ENCODE results near the gene RGS2.
A peak's percentile ranks its signal among the peaks of the same experiment; 100 is the strongest.

Gene RGS2

DNA sequence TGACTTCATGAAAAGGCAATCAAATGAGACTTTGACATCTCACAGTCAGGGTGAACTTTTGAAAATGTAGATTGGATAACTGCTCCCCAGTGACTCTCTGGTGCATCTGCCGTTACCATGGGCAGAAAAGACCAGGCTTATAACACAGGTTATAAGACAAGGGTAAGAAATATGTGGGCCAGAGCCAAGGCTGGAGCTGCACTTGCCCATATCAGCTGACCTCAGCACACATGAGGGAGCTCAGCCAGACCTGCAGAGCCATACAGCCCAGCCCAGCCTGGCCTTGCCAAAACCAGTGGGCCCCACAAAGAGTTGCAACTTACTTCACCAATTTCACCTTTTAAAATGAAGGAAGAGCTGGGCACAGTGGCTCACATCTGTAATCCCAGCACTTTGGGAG is 11.7 kb upstream of the RGS2 start:
- no peak for DNase-seq

DNA sequence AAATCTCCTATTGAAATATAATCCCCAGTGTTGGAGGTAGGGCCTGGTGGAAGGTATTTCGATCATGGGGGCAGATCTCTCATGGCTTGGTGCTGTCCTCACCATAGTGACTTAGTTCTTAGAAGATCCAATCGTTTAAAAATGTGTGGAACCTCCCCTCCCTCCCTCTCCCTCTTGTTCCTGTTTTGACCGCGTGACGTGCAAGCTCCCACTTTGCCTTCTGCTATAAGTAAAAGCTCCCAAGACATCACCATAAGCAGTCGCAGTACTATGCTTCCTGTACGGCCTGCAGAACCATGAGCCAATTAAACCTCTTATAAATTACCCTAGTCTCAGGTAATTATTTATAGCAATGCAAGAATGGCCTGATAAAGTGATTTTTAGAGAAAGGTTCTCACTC is 10.9 kb upstream of the RGS2 start:
- DNase-seq = no peak

DNA sequence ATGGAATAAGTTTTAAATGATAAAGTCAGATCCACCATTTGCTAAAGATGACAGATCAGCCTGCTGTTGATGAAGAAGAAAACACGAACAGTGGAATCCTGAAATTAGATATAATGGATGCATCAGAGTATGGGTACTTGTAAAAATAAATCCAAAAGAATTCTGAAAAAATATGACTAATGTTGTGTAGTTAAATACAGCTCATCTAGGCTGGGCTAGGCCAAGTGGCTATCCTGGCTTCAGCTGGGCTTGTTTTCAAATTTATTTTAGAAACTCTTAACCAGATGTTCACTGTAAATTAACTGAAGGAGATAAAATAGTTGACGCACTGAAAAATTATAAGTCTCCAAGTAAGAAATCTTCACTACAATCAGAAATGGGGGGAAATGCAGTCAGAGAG is 7.4 kb upstream of the RGS2 start:
- no peak for DNase-seq

DNA sequence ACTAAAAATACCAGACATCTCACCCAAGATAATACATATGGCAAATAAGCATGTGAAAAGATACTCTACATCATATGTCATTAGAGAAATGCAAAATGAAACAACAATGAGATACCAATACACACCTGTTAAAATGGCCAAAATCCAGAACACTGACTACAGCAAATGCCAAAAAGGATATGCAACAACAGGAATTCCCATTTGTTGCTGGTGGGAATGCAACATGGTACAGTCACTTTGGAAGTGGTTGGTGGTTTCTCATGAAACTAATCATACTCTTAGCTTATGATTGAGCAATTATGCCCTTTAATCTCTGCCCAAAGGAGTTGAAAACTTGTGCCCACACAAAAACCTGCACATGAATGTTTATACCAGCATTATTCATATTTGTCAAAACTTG is 6.4 kb upstream of the RGS2 start:
- DNase-seq = no peak

DNA sequence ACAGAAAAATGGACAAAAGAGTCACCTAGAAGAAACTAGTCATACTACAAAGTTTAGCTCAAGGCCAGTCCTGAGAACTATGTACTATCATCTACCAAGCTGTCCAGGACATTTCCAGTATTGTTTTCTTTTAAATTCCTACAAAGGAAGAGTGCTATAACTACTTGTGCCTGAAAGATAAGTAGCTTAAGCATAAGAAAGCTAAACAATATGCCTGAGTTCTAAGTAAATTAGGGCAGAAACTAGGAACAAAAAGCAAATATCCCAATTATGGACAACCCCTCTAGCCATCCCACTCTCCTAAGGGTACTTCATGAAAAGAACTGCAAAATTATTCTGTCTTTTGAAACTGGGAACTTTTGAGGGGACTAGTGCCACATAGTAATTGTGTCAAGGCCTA is 5.3 kb upstream of the RGS2 start:
- no peak for DNase-seq

DNA sequence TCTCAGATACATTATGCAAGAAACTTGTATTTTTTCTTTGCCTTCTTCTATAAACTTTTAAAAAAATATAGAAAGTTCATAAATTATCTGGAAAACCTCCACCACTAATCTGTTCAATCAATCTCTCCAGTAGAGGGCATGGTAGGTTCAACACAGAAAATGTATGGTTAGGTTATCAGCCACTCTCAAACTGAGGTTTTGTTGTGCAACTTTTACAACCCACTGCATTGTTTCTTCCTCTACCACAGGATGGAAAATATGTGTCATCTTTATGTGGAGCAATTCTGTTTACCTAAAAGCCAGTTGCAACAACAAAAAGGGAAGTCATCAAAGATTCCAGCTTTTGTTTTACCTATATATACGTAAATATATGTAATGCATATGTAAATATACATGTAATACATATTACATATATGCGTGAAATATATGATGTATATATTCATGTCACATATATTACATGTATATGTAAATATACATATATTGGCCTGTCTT is 3.0 kb upstream of the RGS2 start:
- no peak for DNase-seq

DNA sequence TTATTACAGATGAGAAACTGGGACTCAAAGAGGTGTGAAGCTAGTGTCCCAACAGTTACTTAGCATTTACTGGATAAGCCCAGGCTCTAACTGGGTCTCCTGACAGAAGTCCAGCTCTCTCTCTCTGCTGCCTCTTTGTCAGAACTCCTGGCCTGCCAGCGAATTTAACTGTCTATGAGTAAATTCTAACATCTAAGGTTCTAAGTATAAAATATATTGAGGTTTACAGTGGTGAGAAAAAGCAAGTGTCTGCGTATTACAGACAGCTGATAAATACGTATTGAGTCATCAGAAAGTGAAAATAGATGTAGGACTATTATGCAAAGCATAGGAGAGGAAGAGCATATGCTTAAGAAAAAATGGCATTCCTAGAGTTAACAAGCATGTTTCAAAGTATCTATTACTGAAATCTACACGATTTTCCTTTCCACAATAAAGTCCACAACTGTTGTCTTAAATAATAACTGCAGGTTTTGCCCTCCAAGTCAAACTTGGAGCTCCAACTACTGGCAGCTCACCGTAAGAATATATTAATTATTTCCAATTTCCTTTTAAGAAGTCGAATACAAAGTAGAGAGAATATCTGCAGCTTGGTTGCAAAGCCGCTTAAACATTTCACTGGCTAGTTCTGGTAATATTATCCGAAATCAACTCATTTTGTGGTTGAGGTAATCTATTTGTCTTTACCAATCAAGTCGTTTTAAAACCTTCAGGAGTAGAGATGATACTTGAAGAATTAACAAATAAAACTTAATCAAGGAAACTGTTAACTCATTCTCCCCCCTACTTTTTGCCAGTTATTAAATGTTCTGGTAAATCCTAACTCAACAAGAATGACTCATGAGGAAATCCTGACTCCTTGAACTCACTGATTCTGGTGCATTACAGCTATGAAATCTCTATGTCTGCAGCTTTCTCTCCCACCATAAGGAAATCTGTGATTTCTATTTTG is 1.4 kb upstream of the RGS2 start:
- DNase-seq = no peak

DNA sequence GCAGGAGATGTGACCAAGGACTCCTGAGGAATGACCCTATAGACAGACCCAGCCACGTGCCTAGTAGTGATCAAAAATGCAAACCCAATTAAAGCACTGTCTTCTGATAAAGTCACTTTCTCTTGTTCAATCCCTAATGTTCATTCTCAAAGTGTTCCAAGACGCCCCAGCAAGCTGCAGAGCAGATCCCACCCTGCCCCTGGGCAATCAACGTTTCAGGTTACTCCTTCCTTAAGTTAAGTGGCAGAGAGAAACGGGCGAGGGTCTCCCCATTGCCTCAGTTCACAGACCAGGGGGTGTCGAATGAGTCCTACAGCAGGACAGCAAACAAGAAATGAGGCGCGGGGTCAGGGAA is 699 bp upstream of the RGS2 start:
- DNase-seq = no peak

DNA sequence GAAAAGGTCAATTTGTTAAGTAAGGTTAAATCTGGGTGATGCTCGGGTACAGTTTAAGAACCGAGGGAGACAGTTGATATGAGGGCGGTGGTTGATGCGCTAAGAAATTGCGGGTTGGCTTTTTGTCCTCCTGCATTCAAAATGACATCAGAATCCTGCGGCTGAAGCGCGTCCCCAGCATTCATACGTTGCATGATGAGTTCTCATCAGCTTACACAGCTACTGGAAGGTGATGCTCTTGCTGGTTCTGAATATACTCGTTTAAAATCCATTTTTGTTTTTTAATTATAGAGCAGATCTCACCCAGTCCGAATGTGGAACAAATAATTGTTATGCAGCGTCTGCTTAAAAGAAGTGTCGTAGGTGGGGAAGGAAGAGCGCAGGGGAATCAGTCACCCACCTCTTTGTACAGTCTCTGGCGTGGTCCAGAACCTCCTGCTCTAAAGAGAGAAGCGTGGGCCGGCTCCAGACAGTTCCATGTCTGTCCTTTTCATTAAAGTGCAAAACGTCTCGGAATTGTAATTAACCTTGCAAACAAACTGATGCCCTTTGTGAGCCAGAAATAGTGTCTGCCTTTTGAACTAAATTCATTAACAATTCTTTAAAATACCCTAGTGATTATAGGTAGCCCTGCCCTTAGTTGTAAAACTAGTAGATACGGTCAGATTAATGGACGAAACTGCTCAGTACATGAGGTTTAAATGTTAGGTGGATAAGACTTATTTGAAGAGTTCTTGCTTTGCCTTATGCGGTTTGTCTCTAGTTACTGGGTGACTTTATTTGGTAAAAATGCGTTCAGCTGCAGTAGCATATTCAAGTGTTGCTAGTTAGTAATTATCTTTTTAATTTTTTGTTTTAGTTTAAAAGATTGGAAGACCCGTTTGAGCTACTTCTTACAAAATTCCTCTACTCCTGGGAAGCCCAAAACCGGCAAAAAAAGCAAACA is 741 bp downstream of the RGS2 start:
- peak in 2 of 4 experiments; percentile 12 to 26 for DNase-seq

DNA sequence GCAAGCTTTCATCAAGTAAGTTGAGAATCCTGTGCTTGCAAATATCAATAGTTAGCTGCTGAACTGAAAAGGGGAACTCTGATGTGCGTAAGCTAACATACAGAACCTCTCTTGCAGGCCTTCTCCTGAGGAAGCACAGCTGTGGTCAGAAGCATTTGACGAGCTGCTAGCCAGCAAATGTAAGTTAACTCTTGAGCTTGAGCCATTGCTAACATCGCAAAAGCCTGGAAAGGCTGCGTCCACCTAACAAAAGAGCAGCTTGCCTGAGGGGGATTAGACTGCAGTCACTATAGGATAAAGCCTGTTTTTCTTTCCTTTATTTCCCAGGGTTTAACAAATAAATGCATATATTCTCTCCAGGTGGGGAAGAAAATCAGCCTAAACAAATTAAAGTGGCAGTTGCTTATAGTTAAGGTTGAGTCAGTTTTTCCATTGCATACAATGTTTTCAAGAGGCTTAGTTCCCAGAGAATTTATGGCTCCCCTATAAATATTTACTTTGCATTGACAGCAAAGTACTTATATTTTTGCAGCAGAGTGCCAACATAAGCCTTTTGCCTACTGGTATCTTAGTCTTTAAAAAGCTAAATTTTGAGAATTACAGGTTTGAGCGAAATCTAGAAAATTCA is 1.5 kb downstream of the RGS2 start:
- DNase-seq = no peak

DNA sequence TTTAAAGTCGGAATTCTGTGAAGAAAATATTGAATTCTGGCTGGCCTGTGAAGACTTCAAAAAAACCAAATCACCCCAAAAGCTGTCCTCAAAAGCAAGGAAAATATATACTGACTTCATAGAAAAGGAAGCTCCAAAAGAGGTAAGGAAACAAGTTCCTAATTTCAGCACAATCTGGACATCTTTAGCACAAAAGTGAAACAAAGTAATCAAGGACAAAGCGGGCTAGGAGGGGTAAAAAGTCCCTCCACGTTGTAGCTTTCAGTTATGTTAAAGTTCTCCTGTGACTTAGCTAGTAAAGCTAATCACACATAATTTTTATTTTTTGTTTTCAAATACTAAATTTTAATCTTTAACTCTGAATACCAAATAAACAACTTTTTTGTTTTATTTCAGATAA is 2.2 kb downstream of the RGS2 start:
- DNase-seq = no peak

DNA sequence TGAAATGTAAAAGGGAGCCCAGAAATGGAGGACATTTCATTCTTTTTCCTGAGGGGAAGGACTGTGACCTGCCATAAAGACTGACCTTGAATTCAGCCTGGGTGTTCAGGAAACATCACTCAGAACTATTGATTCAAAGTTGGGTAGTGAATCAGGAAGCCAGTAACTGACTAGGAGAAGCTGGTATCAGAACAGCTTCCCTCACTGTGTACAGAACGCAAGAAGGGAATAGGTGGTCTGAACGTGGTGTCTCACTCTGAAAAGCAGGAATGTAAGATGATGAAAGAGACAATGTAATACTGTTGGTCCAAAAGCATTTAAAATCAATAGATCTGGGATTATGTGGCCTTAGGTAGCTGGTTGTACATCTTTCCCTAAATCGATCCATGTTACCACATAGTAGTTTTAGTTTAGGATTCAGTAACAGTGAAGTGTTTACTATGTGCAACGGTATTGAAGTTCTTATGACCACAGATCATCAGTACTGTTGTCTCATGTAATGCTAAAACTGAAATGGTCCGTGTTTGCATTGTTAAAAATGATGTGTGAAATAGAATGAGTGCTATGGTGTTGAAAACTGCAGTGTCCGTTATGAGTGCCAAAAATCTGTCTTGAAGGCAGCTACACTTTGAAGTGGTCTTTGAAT is 2.9 kb downstream of the RGS2 start:
- DNase-seq = no peak

DNA sequence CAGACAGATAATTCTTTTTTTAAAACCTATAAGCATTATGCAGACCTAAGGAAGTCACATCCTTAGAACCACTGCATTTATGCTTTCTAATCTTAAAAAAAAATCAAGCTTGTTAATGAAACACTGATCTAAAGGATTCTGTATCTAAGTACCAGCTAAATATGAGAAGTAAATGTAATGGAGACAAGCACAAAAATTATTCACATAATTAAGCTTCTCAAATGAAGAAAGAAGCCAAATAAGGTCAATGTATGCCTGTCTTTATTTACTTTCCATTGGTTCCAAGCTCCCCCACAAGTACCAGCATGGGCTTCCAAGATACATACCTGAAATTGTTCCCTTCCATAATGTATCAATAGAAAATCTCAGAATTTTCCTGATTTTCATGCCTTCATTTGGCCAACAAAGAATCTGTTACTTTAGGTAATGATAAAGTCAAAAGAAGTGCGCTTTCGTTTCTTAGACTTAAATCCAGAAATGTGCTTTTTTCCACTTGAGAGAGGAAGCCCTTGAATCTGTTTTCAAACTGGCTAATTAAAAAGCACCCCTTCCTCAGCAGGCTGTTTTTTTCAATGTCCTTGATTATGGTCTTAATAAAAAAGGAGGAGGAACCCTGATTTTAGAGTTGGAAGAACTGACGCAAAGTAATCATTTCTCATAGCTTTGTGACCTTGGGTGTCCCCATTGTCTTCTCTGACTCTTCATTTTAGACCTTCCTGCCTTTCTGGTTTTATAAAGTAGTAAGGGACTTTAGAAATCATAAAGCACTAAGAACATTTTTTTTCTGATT is 3.8 kb downstream of the RGS2 start:
- no peak for DNase-seq

DNA sequence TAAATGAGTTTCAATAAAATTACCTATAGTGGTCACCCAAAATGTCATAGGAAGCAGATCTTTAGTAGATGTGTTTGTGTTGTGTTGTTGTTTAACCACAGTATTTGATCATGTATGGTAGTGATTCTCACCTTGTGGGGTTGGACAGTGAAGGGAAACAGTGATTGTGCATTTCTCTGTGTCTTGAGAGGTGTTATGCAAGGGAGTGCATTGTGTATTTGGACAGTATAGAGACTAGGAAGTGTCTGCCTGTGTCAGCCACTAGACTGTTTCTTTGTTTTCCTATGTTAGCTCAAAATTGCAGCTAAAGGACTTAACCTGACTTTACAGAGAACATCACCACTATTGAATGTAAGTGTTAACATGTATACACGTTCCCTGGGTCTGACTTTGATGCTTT is 6.0 kb downstream of the RGS2 start:
- DNase-seq = no peak

DNA sequence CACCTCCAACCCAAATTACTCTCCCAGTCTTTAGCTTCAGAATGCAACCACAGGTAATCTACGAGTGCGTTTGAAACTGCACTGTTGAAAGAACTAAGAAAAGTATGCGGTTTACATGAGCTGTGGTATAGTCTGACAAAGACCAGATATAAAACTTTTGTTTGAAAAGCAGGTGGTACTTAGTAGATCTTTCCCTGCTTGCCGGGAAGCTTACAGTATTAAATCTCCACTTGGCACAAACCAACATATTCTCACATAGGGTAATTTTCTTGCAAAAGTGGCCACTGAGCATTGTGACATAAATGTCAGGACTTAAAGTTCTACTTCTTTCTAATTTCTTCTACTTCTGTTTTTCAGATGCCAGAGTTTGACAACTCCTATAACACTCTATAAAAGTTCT is 8.4 kb downstream of the RGS2 start:
- DNase-seq = no peak

DNA sequence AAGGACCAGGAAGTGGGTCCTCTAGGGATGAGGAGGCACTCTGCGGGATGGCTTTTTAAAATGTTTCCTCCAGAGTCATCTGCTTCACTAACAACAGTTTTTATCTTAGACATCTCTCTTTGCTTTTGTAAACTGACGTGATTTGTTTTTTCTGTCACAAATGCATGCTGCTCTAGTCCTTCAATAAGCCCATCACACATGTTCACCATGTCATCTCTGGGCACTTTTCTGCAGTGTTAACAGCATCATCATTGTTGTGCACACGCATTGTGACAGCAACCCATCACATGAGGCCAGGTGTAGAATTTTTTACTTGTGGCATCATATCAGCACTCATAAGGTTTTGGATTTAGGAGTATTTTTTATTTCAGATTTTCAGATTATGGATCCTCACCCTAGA is 12.5 kb downstream of the RGS2 start:
- no peak for DNase-seq

DNA sequence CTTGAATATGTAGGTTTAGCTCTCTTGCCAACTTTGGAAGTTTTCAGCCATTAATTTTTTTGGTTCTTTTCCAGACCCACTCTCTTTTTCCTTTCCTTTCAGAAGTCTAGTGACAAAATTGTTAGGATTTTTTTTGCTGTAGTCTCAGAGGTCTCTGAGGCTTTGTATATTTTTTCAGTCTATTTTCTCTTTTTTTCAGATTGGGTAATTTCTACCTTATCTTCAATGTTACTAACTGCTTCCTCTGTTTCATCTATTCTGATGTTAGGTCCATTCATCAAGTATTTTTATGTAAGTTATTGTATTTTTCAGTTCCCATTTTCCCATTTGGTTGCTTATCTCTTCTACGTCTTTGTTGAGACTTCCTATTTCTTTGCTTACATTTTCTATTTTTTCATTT is 15.7 kb downstream of the RGS2 start:
- no peak for DNase-seq

DNA sequence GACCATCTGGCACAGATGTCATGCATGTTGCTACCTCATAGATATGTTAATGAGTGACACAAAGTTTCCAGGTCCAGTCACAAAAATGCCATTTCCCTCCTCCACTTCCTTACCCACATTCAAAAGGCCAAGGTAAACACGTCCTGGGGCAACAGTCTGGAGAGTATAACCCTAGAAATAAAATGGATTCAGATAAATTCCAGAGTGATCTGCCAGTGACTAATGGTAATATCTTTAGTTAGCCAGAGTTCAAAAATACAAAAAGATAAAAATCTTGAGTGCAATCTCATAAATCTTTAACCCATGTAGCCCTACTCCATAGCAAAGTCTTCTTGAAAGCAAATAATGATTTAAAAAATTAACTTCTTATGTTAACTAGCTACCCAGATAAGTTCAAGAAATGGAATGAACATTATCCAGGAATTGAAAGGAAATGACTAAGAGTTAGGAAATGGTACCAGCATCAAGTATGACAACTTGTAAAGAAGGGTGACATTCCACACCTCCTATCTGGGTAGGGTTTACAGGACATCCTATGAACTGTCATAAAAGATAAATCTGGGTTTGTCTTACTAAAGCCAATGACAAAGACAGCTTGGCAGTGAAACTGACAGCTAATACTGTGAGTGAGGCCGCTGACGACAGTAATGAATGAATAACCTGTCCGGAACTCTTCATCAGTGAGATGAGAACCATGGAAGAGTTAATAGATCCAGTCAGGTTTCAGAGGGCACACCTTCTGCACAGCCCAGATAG is 18.1 kb downstream of the RGS2 start:
- DNase-seq = no peak

DNA sequence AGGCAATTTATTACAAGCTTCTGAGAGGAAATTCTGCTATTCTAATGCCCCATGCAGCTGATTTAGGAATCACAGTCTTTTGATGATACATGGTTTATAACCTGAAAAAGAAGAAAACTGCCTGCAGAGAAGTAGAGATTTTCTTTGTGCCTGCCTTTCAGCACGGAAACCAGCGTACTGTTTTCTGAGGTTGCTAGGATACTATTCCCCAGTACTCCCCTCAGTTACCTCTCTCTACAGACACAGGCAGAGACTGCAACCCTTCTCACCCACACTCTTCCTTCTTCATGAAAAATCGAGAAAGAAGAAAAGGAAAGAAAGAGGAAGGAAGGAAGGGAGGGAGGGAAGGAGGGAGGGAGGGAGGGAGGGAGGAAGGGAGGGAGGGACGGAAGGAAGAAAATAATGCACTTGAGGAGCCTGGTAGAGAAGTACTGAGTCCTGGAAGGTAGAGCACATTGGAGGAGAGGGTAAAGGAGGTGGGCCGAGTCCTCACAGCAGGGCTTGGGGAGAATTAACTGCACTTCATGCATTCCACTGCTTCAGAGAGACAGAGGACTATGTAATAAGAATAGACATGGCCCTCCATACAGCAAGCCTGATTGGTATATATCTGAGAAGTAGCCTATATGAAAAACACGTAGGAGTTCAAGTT is 21.9 kb downstream of the RGS2 start:
- DNase-seq = no peak

DNA sequence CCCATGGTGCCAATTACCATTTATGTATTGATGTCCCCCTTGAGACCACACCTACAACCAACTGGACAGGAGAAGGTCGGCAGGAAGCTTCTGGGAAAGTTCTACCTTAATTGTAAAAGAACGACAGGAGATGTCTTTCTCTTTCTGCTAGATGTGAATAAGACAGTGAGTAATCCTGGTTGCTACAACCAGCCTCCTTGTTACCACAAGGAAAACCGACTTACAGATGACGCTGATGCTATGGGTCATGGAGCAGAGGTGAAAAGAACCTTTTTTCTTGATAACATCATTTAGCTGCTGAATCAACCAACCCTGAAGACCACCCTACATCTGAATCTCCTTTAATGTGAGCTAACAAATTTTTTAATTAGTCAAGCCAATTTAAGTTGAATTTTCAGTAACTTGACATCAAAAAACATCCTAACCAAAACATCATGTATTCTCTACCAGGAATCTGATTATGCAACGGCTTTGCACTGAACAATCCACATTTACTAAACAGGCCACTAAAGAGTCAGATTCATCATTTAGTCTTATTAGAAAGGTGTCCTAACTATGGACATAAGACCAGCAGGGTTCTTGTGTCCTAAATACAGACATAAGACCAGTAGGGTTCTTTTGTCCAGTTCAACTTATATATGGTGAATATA is 23.0 kb downstream of the RGS2 start:
- DNase-seq = no peak
